ENCODE results near the gene NPY5R.

- no peak for TF ChIP-seq CTCF (conservative IDR thresholded peaks at IDR 0.05; ENCODE audit: low read length)
- no peak for TF ChIP-seq EZH2phosphoT487 (IDR thresholded peaks at IDR 0.05; ENCODE audit: borderline replicate concordance)
Observed at GRCh38 chr4:163331629-163332376, 11.9 kb upstream of the NPY5R start.
